Measurements from ENCODE around the gene PHACTR3.

PHACTR3 gene

DNA sequence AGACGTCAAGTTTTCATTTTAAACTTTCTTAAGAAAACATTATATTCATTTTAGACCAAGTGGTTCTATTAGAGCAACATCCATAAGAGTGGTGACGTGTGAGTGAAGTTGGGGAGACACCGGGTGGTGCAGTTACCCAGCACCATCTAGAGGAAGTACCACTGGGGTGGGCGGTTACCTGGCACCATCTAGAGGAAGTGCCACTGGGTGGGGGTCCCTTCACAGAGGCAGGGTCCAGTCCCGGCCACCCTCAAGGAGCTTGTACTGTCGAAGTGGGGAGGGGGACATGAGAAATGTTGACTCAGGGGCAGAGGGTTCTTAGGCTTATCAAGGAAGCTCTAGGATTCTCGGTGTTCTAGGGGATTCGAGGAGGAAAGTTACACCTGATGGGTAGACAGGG lies 26.2 kb downstream of the PHACTR3 start:
- no peak for DNase-seq (ENCODE audit: low read depth)
- TF ChIP-seq, protein P1, sequence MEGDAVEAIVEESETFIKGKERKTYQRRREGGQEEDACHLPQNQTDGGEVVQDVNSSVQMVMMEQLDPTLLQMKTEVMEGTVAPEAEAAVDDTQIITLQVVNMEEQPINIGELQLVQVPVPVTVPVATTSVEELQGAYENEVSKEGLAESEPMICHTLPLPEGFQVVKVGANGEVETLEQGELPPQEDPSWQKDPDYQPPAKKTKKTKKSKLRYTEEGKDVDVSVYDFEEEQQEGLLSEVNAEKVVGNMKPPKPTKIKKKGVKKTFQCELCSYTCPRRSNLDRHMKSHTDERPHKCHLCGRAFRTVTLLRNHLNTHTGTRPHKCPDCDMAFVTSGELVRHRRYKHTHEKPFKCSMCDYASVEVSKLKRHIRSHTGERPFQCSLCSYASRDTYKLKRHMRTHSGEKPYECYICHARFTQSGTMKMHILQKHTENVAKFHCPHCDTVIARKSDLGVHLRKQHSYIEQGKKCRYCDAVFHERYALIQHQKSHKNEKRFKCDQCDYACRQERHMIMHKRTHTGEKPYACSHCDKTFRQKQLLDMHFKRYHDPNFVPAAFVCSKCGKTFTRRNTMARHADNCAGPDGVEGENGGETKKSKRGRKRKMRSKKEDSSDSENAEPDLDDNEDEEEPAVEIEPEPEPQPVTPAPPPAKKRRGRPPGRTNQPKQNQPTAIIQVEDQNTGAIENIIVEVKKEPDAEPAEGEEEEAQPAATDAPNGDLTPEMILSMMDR (IDR thresholded peaks at IDR 0.05; ENCODE audit: low read depth, low read length, missing control alignments), result no peak
- in situ Hi-C loops (cut with HindIII; ENCODE audit: low sequenced_read_pairs), result no loop called here
- H3K4me3 ChIP-seq (ENCODE audit: low read depth, low read length), result no peak overlapping the region

DNA sequence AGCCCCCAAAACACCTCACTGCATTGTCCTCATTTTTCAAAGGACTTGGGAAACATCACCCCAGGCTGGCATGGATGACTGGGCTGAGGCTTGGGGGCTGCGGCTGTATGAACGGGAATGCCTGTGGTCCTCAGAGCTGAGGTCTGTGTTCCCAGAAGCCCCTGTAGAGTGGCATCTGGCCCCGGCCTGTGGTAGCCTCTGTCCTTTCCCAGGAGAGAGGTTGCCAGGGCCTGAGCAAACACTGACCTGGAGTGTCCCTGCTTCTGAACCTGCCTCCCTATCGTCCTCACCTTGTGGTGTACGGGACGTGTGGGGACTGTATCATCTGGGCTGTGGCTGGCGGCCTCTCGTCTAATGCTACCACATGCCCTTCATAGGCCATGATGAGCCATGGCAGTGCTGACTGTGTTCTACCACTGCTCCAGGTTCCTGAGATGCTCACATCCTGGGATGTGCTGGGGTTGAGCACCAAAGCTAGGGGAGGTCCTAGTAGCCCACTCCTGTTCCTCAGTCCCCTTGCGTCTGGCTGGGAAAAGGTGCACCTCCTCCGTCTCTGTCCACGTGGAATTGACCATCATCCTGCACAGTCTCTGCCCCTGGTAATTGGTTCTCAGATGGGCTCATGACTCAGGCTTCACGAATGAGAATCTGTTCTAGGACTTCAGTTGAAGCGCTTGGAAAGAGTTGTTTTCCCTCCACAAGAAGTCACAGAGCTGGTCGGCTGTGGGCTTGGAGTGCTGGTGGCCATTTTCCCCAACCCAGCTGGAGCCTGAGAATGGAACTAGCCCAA lies 27.6 kb downstream of the PHACTR3 start:
- H3K4me3 ChIP-seq (ENCODE audit: low read depth, low read length), result no peak overlapping the region
- TF ChIP-seq, protein P1 (IDR thresholded peaks at IDR 0.05; ENCODE audit: low read depth, low read length, missing control alignments), result no peak
- DNase-seq (ENCODE audit: low read depth), result no peak
- in situ Hi-C loops (cut with HindIII; ENCODE audit: low sequenced_read_pairs), result no loop called here

DNA sequence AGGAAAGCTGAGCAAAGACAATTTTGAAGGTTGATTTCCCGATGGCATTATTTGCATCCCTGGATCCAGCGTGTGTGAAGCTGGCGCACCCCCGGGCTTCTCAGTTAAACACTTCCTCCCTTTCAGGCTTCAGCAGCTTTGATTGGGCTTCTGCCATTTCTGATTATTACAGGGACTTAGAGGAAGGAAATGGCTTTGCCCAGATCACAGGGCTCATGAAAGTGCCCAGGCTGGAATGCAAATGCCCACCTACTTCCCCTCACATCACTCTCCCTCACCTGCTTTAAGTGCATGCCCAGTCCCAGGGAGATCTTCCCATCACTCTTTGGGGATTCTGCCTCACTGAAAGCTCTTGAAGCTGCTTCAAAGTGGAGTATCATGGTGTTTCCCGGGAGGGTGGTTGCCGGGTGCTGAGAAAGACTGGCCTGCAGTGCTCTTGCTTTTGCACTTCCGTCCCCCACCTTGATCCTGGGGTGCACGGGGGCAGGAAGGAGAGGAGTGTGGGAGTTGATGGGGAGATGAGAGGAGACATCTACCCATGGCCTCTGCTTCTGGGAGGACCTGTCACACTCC lies 28.3 kb downstream of the PHACTR3 start:
- DNase-seq (ENCODE audit: low read depth), result no peak
- H3K4me3 ChIP-seq (ENCODE audit: low read depth, low read length), result no peak overlapping the region
- in situ Hi-C loops (cut with HindIII; ENCODE audit: low sequenced_read_pairs), result no loop called here
- TF ChIP-seq, protein P1 (IDR thresholded peaks at IDR 0.05; ENCODE audit: low read depth, low read length, missing control alignments), result no peak

DNA sequence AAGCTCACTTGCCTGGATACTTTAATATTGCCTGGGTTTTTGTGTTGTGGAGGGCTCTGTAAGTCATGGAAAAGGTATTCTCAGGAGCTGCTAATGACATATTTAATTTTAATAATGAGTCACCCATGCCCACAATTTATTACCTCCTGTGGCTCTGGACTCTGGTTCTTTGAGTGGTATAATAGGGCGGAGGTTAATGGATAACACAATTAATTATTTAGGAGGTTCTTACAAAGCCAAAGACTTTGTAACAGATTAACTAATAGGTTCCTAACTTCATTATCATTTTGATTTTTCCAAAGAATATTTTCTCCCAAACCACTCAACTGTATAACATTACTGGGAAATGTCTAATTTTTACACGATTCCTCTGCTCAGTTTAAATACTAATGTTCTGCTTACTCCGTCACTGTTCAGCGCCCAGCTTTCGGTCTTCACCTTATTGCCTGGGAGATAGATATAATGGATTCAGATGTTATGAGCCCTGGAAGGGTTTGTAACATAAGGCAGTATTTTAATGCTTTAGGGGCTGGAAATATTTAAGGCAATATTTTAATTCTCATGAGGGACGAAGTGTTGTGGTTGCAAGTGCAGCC lies 29.4 kb downstream of the PHACTR3 start:
- in situ Hi-C loops (cut with HindIII; ENCODE audit: low sequenced_read_pairs), result no loop called here
- DNase-seq (ENCODE audit: low read depth), result no peak
- no peak overlapping the region for H3K4me3 ChIP-seq (ENCODE audit: low read depth, low read length)
- TF ChIP-seq, protein P1 (IDR thresholded peaks at IDR 0.05; ENCODE audit: low read depth, low read length, missing control alignments), result no peak

DNA sequence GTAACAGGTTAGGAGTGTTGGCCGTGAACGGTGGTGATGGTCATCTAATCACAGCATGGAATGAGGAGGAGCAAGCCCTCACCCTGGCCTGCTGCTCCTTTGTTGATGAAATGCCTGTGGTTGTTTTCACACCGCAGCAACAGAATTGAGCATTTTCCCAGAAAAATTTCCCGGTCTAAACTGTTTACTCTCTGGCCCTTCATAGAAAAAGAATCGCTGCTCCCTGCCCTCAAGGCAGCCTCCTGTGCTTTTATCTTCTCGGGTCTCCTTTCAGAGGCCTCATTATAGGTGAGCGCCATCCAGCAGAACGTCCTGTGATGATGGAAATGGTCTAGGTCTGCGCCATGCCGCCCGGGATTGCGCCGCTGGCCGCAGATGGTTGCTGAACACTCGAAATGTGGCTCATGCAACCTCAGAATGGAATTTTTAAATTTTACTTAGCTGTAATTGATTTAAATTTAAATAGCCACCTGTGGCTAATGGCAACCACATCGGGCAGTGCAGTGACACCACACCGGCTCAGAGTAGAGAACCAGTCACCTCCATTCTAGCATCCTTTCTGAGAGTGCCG lies 30.2 kb downstream of the PHACTR3 start:
- H3K4me3 ChIP-seq (ENCODE audit: low read depth, low read length), result no peak overlapping the region
- in situ Hi-C loops (cut with HindIII; ENCODE audit: low sequenced_read_pairs), result no loop called here

DNA sequence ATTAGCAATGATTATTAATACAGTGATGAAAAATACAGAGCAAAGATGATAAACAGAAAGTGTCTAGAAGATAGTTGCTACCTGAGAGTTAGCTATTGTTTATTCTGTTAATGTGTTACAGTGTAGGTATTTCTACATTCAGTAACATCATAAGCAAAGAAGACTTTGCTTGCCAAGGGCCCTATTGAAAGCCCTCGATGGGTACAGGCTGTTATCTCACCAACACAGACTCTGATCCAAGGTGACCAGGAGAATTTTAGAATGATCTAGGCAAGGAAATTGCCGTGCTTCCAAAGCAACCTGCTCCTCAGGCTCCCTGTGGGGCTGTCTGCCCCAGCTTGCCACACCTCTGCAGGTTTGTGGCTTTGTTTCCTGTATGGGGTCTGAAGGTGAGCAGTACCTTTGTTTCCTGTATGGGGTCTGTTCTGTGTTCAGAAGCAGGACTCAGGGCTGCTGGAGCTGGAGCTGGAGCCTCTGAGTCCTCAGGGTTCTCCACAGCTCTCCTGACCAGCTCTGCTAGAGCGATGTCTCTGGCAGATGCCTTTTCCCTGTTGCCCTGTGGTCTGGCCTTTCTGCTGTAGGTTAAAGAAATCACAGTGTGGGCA lies 32.5 kb downstream of the PHACTR3 start:
- no peak overlapping the region for H3K4me3 ChIP-seq (ENCODE audit: low read depth, low read length)
- DNase-seq (ENCODE audit: low read depth), result no peak
- TF ChIP-seq, protein P1 (IDR thresholded peaks at IDR 0.05; ENCODE audit: low read depth, low read length, missing control alignments), result no peak
- in situ Hi-C loops (cut with HindIII; ENCODE audit: low sequenced_read_pairs), result no loop called here

More for the DNA sequence above, 30.2 kb downstream of the PHACTR3 start:
- DNase-seq (ENCODE audit: low read depth), result no peak
- TF ChIP-seq, protein P1 (IDR thresholded peaks at IDR 0.05; ENCODE audit: low read depth, low read length, missing control alignments), result no peak
